ENCODE results near the gene GLIPR1L2.

GLIPR1L2 gene

GRCh38 chr12:75366629-75367028, 24.3 kb upstream of the GLIPR1L2 start:
- Histone ChIP-seq H3K27me3 (ENCODE audit: control insufficient read depth, insufficient read depth, low read length) (no peaks in the 10 kb centered on the region), H3K36me3 (ENCODE audit: control insufficient read depth, insufficient read depth, low read length) (no peaks in the 10 kb centered on the region), H3K4me1 (no peaks in the 10 kb centered on the region), H3K4me2 (ENCODE audit: low read length) (no peak overlapping the region), H3K9me3 (ENCODE audit: control insufficient read depth, low read length) (no peaks in the 10 kb centered on the region), H3K4me3 (ENCODE audit: low read depth, low read length) (no peak overlapping the region), H3K27ac (no peak overlapping the region), H3K79me2 (no peaks in the 10 kb centered on the region), H2AFZ (no peak overlapping the region), H3K9ac (no peak overlapping the region)
- no peak for TF ChIP-seq CTCF (IDR thresholded peaks at IDR 0.05)

- H3K9ac ChIP-seq, result no peak overlapping the region
- no peak overlapping the region for H3K27ac ChIP-seq
- H3K9me3 ChIP-seq (ENCODE audit: control insufficient read depth, low read length), result no peaks in the 10 kb centered on the region
- H3K79me2 ChIP-seq, result no peaks in the 10 kb centered on the region
- H3K36me3 ChIP-seq (ENCODE audit: control insufficient read depth, insufficient read depth, low read length), result no peaks in the 10 kb centered on the region
- H3K4me2 ChIP-seq (ENCODE audit: low read length), result no peak overlapping the region
- H3K4me3 ChIP-seq (ENCODE audit: low read depth, low read length), result no peak overlapping the region
- TF ChIP-seq CTCF (IDR thresholded peaks at IDR 0.05), result no peak
- no peak overlapping the region for H2AFZ ChIP-seq
- no peaks in the 10 kb centered on the region for H3K27me3 ChIP-seq (ENCODE audit: control insufficient read depth, insufficient read depth, low read length)
- H3K4me1 ChIP-seq, result no peaks in the 10 kb centered on the region
These were observed 15.9 kb upstream of the GLIPR1L2 start for GRCh38 chr12:75374971-75375370.

GRCh38 chr12:75378354-75378753, 12.5 kb upstream of the GLIPR1L2 start:
- Histone ChIP-seq H3K9ac (no peak overlapping the region), H3K79me2 (no peaks in the 10 kb centered on the region), H3K4me2 (ENCODE audit: low read length) (no peak overlapping the region), H3K27me3 (ENCODE audit: control insufficient read depth, insufficient read depth, low read length) (no peaks in the 10 kb centered on the region), H3K4me1 (no peaks in the 10 kb centered on the region), H2AFZ (no peak overlapping the region), H3K4me3 (ENCODE audit: low read depth, low read length) (no peak overlapping the region), H3K36me3 (ENCODE audit: control insufficient read depth, insufficient read depth, low read length) (no peaks in the 10 kb centered on the region), H3K27ac (no peak overlapping the region), H3K9me3 (ENCODE audit: control insufficient read depth, low read length) (no peaks in the 10 kb centered on the region)
- no peak for TF ChIP-seq CTCF (IDR thresholded peaks at IDR 0.05)

- Histone ChIP-seq H3K36me3 (ENCODE audit: control insufficient read depth, insufficient read depth, low read length) (no peaks in the 10 kb centered on the region), H3K79me2 (no peaks in the 10 kb centered on the region), H3K27ac (no peak overlapping the region), H3K27me3 (ENCODE audit: control insufficient read depth, insufficient read depth, low read length) (no peaks in the 10 kb centered on the region), H3K4me2 (ENCODE audit: low read length) (no peak overlapping the region), H3K4me1 (peaks cover 5% of the 10 kb centered on the region), H3K9me3 (ENCODE audit: control insufficient read depth, low read length) (no peaks in the 10 kb centered on the region), H3K4me3 (ENCODE audit: low read depth, low read length) (no peak overlapping the region), H3K9ac (no peak overlapping the region), H2AFZ (no peak overlapping the region)
- TF ChIP-seq CTCF (IDR thresholded peaks at IDR 0.05), result no peak
These were observed 1.8 kb upstream of the GLIPR1L2 start for GRCh38 chr12:75389061-75389460.

- no peaks in the 10 kb centered on the region for H3K27me3 ChIP-seq (ENCODE audit: control insufficient read depth, insufficient read depth, low read length)
- no peaks in the 10 kb centered on the region for H3K36me3 ChIP-seq (ENCODE audit: control insufficient read depth, insufficient read depth, low read length)
- H3K9ac ChIP-seq, result no peak overlapping the region
- no peaks in the 10 kb centered on the region for H3K9me3 ChIP-seq (ENCODE audit: control insufficient read depth, low read length)
- H3K4me1 ChIP-seq, result peaks cover 5% of the 10 kb centered on the region
- H3K27ac ChIP-seq, result peak overlapping the region; percentile 92
- peak overlapping the region; percentile 97 for H2AFZ ChIP-seq
- peak overlapping the region; percentile 78 for H3K4me2 ChIP-seq (ENCODE audit: low read length)
- no peak for TF ChIP-seq CTCF (IDR thresholded peaks at IDR 0.05)
- H3K4me3 ChIP-seq (ENCODE audit: low read depth, low read length), result peak overlapping the region; percentile 71
- H3K79me2 ChIP-seq, result no peaks in the 10 kb centered on the region
These were observed 1.2 kb upstream of the GLIPR1L2 start for GRCh38 chr12:75389706-75390105.

Data from parathyroid adenoma (tissue), 2 donors.